Measurements from ENCODE around the gene PDXK. TPM values are rescaled to one million over a fixed set of nuclear protein-coding genes. Genes with fewer than 3 reads are reported as not detected.

Gene PDXK
- total and polyA plus RNA-seq, 2 of the 8 experiments (the other 6 are each of a cell fraction or from before 2014, with no cell fraction given) = 78.0 to 112 TPM

DNA sequence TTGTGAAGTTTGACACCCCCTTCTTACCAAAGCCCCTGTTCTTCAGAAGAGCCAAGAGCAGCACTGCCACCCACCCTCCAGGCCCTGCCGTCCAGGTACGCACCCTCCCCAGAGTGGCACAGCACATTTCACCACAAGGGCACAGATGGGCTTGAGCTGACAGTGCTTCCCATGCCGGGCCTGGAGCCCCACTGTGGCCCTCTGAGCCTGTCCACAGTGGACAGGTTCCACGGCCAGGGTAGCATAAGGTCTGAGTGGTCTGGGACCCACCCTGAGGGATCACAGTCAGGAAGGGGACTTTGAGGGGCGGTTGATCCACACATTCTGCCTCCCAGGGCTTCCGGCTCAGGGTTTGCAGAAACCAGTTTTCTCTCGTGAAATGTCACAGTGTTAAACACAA is 28.6 kb upstream of the PDXK start:
- H3K14ac ChIP-seq (ENCODE audit: insufficient read length) = no peak overlapping the region
- ChIA-PET POLR2A (ENCODE audit: partially characterized antibody) (interaction anchor here (1.1 to 2.5 kb wide), 3 partner anchors 14 to 29 kb away, joined by 3 to 10 read pairs (median 7); no protein-coding TSS in a partner anchor), CTCF (ENCODE audit: partially characterized antibody) (interaction anchor here (1.2 to 3.1 kb wide), 2 partner anchors 9 to 38 kb away, joined by 4 to 8 read pairs; no protein-coding TSS in a partner anchor)
- 94% methylated on average over 5 of the region's 7 CpGs; no CpG with 5 or more reads in 1 of the 2 experiments for WGBS, 2 experiments (ENCODE audit: extremely low coverage in 1 of 2, insufficient coverage in 1 of 2, insufficient read length in 1 of 2, insufficient replicate concordance in 2 of 2, low coverage in 1 of 2, low lambda C conversion rate in 2 of 2, missing lambda C conversion rate in 1 of 2)
- H3K9me3 ChIP-seq (ENCODE audit: insufficient read depth in 2 of 2, low read depth in 1 of 2, low read length in 1 of 2) = no peaks in the 10 kb centered on the region
- no peak overlapping the region for H2BK15ac ChIP-seq (ENCODE audit: low read length)
- H4K20me1 ChIP-seq (replicated peaks in 1 of 2; ENCODE audit: control insufficient read depth in 1 of 2, insufficient read depth in 2 of 2, low read length in 2 of 2) = peaks cover 2 to 10% of the 10 kb centered on the region in 2 experiments
- H3K27ac ChIP-seq (ENCODE audit: low read depth, low read length) = no peak overlapping the region
- no peak overlapping the region for H3K9ac ChIP-seq (replicated peaks in 1 of 4; ENCODE audit: extremely low read depth in 1 of 4, low read depth in 3 of 4, low read length in 3 of 4)
- H2BK120ac ChIP-seq (replicated peaks; ENCODE audit: low read depth, low read length) = no peak overlapping the region
- H3K23me2 ChIP-seq (ENCODE audit: low read depth, low read length) = no peaks in the 10 kb centered on the region
- FAIRE-seq (no peak), DNase-seq (ENCODE audit: low read depth in 1 of 2, low spot score in 2 of 2) (no peak)
- no peak overlapping the region for H3K56ac ChIP-seq (replicated peaks; ENCODE audit: insufficient read length, low read depth, low read length)
- H2BK5ac ChIP-seq (ENCODE audit: low read depth, low read length) = no peak overlapping the region
- H3K79me2 ChIP-seq (ENCODE audit: control insufficient read depth in 1 of 2, insufficient read depth in 2 of 2, low read length in 2 of 2) = no peaks in the 10 kb centered on the region
- no peaks in the 10 kb centered on the region for H3K27me3 ChIP-seq (replicated peaks in 1 of 4; ENCODE audit: control insufficient read depth in 3 of 4, extremely low read depth in 1 of 4, insufficient read depth in 3 of 4, low read length in 3 of 4)
- TF ChIP-seq, protein P1, sequence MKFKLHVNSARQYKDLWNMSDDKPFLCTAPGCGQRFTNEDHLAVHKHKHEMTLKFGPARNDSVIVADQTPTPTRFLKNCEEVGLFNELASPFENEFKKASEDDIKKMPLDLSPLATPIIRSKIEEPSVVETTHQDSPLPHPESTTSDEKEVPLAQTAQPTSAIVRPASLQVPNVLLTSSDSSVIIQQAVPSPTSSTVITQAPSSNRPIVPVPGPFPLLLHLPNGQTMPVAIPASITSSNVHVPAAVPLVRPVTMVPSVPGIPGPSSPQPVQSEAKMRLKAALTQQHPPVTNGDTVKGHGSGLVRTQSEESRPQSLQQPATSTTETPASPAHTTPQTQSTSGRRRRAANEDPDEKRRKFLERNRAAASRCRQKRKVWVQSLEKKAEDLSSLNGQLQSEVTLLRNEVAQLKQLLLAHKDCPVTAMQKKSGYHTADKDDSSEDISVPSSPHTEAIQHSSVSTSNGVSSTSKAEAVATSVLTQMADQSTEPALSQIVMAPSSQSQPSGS (IDR thresholded peaks at IDR 0.05; ENCODE audit: low read length) = no peak
- no peak for TF ChIP-seq ZNF274 (IDR thresholded peaks at IDR 0.05; ENCODE audit: borderline replicate concordance, extremely low read depth, low read length)
- no peak for TF ChIP-seq CHD1 (IDR thresholded peaks at IDR 0.05; ENCODE audit: low read depth, low read length)
- TF ChIP-seq MAFK (IDR thresholded peaks at IDR 0.05; ENCODE audit: low read depth, low read length) = no peak
- TF ChIP-seq TBP (IDR thresholded peaks at IDR 0.05; ENCODE audit: low read depth, low read length) = no peak
- no peak for TF ChIP-seq SP1 (IDR thresholded peaks at IDR 0.05; ENCODE audit: low read depth, low read length)
- TF ChIP-seq NRF1 (IDR thresholded peaks at IDR 0.05; ENCODE audit: low read depth, low read length) = no peak
- no peak for TF ChIP-seq TEAD4 (IDR thresholded peaks at IDR 0.05; ENCODE audit: low read depth, low read length)
- no peak for TF ChIP-seq YY1 (IDR thresholded peaks at IDR 0.05; ENCODE audit: low read depth, low read length)
- TF ChIP-seq NANOG (IDR thresholded peaks at IDR 0.05; ENCODE audit: insufficient read depth, low read depth, low read length, poor library complexity, severe bottlenecking) = no peak
- TF ChIP-seq BACH1 (IDR thresholded peaks at IDR 0.05; ENCODE audit: low read length) = no peak
- TF ChIP-seq SRF (IDR thresholded peaks at IDR 0.05; ENCODE audit: low read depth, low read length) = no peak
- TF ChIP-seq JUN (IDR thresholded peaks at IDR 0.05; ENCODE audit: low read depth, low read length) = no peak
- H4K91ac ChIP-seq (replicated peaks; ENCODE audit: insufficient read length, low read length) = no peak overlapping the region
- H3K4ac ChIP-seq (replicated peaks; ENCODE audit: insufficient read length, low read depth, low read length) = no peak overlapping the region
- H4K5ac ChIP-seq (ENCODE audit: insufficient read length, low read depth, low read length) = no peak overlapping the region
- no peak overlapping the region for H3K4me2 ChIP-seq (ENCODE audit: insufficient read depth in 1 of 2, low read depth in 2 of 2, low read length in 2 of 2)
- no peak overlapping the region for H2AFZ ChIP-seq (ENCODE audit: low read length)
- 0 out of 2 replicates have a peak, but pooled peaks cover 2% of the 10 kb centered on the region for H3K79me1 ChIP-seq (ENCODE audit: low read depth, low read length)
- no peak overlapping the region for H2AK5ac ChIP-seq (ENCODE audit: low read depth, low read length)
- no peak overlapping the region for H2BK12ac ChIP-seq (ENCODE audit: low read depth, low read length)
- no peak overlapping the region for H2BK20ac ChIP-seq (ENCODE audit: low read length)
- peaks cover 38 to 92% (median 77%) of the 10 kb centered on the region in 4 experiments for H3K36me3 ChIP-seq (ENCODE audit: control insufficient read depth in 2 of 4, insufficient read depth in 4 of 4, low read length in 3 of 4)
- H3K23ac ChIP-seq (ENCODE audit: insufficient read length) = no peak overlapping the region
- H3K4me1 ChIP-seq (replicated peaks in 1 of 4; ENCODE audit: control insufficient read depth in 3 of 4, insufficient read depth in 4 of 4, low read length in 3 of 4) = no peaks in the 10 kb centered on the region
- no peak overlapping the region for H3K18ac ChIP-seq (ENCODE audit: extremely low read depth, low read length)
- no peak overlapping the region for H3K4me3 ChIP-seq (ENCODE audit: extremely low read depth in 1 of 4, insufficient read depth in 2 of 4, low read depth in 3 of 4, low read length in 4 of 4)
- H4K8ac ChIP-seq (ENCODE audit: extremely low read depth, insufficient read depth, low read length) = no peak overlapping the region

Measured in H1 (cell line).